Osteocyte (in vitro differentiated cells): ENCODE results near the gene ACIN1. TPM values are rescaled to one million over a fixed set of nuclear protein-coding genes. Genes with fewer than 3 reads are reported as not detected.

ENCODE experiments used
- DNase-seq: peaks from one replicate; pipeline ENCODE4 v3.0.0; 2021; ENCODE audit warnings: mixed read lengths; ENCODE audit not compliant: unreplicated experiment; ENCODE audit errors: extremely low spot score
- H3K27ac Mint-ChIP-seq: one replicate; pipeline ENCODE4 v1.8.0; 2021; ENCODE audit warnings: mild to moderate bottlenecking, mixed read lengths; ENCODE audit not compliant: unreplicated experiment
- H3K27me3 Mint-ChIP-seq: one replicate; pipeline ENCODE4 v1.8.0; 2021; ENCODE audit warnings: mixed read lengths; ENCODE audit not compliant: unreplicated experiment
- H3K36me3 Mint-ChIP-seq: one replicate; pipeline ENCODE4 v1.8.0; 2021; ENCODE audit warnings: mixed read lengths; ENCODE audit not compliant: unreplicated experiment
- H3K4me1 Mint-ChIP-seq: one replicate; pipeline ENCODE4 v1.8.0; 2021; ENCODE audit warnings: mixed read lengths; ENCODE audit not compliant: unreplicated experiment
- H3K4me3 Mint-ChIP-seq: one replicate; pipeline ENCODE4 v1.8.0; 2021; ENCODE audit warnings: mild to moderate bottlenecking, moderate library complexity, mixed read lengths; ENCODE audit not compliant: unreplicated experiment
- H3K9me3 Mint-ChIP-seq: one replicate; pipeline ENCODE4 v1.8.0; 2021; ENCODE audit warnings: mixed read lengths; ENCODE audit not compliant: unreplicated experiment
- total RNA-seq: library from RNA; stranded (reverse); gene quantifications from 2 replicates; pipeline ENCODE4 v1.2.1, GENCODE V29; 2021
- TF ChIP-seq, protein P1 (sequence below): fragments of 200-600 bp; sonication (generic); IDR thresholded peaks from 2 replicates; pipeline ENCODE4 v1.5.0; 2021; ENCODE audit warnings: antibody characterized with exemption, mild to moderate bottlenecking, moderate library complexity

The ACIN1 gene
- total RNA-seq, 1 donor from 2014 or later: 241 TPM

DNA sequence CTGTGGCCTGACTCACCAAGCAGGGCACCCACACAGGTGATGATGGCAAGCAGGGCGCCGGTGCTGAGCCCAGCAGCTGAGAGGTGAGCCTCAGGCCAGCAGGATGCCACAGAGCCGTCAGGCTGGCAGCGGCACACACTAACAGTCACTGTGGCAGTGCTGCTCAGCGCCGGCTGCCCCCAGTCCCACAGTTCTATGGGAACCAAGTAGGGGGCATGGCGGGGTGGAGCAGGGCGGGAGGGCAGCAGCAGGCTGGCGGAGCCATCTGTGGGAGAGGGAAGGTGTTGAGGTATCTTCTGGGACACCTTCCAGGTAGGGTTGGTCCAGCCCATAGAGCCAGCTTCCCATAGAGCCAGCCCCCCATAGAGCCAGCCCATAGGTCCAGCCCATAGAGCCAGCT lies 45.9 kb downstream of the ACIN1 start:
- Mint-ChIP-seq H3K4me3 (no peak overlapping the region), H3K9me3 (no peaks in the 10 kb centered on the region), H3K36me3 (no peaks in the 10 kb centered on the region), H3K27me3 (no peaks in the 10 kb centered on the region), H3K4me1 (peaks cover 15% of the 10 kb centered on the region), H3K27ac (no peak overlapping the region)
- no peak for DNase-seq
- TF ChIP-seq, protein P1, sequence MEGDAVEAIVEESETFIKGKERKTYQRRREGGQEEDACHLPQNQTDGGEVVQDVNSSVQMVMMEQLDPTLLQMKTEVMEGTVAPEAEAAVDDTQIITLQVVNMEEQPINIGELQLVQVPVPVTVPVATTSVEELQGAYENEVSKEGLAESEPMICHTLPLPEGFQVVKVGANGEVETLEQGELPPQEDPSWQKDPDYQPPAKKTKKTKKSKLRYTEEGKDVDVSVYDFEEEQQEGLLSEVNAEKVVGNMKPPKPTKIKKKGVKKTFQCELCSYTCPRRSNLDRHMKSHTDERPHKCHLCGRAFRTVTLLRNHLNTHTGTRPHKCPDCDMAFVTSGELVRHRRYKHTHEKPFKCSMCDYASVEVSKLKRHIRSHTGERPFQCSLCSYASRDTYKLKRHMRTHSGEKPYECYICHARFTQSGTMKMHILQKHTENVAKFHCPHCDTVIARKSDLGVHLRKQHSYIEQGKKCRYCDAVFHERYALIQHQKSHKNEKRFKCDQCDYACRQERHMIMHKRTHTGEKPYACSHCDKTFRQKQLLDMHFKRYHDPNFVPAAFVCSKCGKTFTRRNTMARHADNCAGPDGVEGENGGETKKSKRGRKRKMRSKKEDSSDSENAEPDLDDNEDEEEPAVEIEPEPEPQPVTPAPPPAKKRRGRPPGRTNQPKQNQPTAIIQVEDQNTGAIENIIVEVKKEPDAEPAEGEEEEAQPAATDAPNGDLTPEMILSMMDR: no peak

DNA sequence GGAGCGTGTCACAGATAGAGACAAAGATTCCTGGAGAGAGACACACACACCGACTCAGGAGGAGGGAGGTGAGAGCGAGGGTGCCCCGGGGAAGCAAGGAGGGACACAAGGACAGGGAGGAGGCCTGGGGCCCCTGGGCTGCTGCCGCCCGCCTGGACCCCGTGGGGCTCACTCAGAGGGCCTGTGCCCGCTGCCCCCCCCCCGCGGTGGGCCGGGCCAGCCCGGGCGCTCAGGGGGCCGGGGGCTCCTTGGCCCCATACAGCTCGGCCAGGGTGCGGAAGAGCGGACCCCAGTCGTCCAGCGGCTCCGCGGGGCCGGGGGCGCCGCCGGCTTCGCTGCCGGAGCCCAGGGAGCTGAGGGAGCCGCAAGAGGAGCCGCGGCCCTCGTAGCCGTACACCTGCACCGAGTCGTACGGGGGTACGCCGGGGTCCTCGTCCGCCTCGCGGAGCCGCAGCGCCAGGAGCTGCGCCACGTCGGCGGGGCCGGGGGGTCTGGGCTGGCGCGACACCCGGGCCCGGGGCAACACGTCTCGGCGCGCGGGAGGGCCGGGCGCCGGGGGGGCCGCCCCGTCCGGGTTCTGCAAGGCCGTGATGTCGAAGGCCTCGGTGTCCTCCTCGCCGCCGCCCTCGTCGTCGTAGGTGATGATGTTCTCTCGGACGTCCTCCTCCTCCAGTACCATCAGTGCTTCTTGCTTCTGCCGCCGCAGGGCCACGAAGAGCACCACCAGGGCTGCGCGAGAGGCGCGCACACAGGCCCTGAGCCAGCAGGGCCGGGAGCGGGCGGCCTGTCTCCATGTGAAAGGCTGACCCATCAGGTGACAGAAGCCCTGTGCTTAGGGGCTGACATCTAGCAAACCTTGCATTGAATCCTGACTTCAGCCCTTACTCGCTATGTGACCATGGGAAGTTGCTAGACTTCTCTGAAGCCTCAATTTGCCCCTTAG lies 46.9 kb downstream of the ACIN1 start:
- Mint-ChIP-seq H3K27ac (peak overlapping the region; percentile 82), H3K27me3 (no peaks in the 10 kb centered on the region), H3K36me3 (no peaks in the 10 kb centered on the region), H3K9me3 (no peaks in the 10 kb centered on the region), H3K4me3 (no peak overlapping the region), H3K4me1 (peaks cover 15% of the 10 kb centered on the region)
- TF ChIP-seq, protein P1: no peak
- DNase-seq: no peak

DNA sequence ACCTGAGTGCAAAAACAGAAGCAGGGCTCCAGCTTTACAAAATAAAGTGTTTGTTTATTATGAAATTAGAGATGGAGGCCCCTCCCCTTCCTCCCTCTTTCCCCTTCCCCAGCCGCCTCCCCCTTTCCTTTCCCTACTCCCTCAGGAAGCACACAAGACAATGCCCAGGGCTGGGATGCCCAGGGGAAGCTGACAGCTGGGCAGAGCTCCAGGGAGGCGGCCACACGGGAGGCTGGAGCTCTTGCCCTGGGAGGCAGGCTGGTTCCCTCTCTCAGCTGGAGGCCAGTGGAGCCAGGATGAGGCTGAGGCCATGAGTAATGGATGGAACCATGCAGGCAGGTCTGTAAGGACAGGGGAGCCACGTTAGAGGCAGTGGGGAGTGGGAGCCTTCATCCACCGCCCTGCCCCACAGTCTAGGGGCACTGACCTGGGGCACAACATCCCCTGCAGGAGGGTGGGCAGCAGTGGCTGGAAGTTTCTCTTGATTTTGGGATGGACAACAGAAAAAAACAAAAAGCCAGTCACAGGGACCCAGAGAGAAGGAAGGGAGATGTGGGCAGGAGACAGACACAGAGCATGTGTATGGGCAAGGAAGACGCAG lies 47.8 kb downstream of the ACIN1 start:
- no peaks in the 10 kb centered on the region for H3K27me3 Mint-ChIP-seq
- no peaks in the 10 kb centered on the region for H3K9me3 Mint-ChIP-seq
- no peaks in the 10 kb centered on the region for H3K36me3 Mint-ChIP-seq
- H3K4me3 Mint-ChIP-seq: no peak overlapping the region
- H3K4me1 Mint-ChIP-seq: peaks cover 15% of the 10 kb centered on the region
- TF ChIP-seq, protein P1: no peak
- no peak for DNase-seq
- peak overlapping the region; percentile 82 for H3K27ac Mint-ChIP-seq

DNA sequence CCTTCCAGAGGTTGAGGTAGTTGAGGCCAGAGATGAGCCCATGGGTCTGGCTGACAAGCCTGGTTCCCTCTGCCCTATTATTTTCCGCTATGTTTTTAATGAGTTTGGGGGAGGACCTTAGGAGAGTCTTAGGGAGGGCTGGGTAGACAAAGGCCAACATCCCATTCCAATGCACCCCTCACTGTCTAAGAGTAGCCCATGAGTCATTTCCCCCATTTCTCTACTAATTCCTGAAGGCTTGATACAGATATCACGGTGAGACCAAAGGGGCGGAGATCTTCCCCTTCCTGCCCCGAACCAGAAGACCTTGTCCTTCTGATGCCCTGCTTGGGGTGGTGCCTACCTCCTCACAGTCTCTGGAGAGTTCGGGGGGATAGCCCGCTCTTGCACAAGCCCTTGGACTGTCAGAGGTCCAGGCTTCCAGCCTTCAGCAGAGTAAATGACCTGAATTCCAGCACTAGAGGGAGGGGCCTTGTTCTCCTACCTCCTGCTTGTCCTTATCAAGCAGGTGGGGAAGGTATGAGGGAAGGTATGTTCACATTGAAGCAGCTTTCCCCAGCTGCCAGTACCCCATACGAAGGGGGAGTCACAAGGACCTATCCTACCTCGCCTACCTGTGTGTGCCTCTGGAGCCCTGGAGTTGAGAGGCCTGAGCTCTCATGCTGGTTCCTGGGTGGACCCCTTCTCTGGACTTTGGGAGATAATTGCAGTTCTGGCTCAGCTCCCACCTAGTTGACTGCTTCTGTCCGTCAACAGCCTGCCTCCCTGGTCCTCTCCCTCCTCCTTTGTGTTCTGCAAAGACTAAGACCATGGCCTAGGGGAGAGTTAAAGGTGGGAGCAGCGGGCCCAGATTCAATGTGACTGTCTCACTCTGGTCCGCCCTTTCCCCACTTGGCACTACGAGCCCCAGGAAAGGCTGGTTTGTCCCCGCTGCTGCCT lies 49.2 kb downstream of the ACIN1 start:
- no peaks in the 10 kb centered on the region for H3K36me3 Mint-ChIP-seq
- peaks cover 15% of the 10 kb centered on the region for H3K4me1 Mint-ChIP-seq
- TF ChIP-seq, protein P1: no peak
- H3K27me3 Mint-ChIP-seq: no peaks in the 10 kb centered on the region
- DNase-seq: no peak
- no peak overlapping the region for H3K4me3 Mint-ChIP-seq
- no peaks in the 10 kb centered on the region for H3K9me3 Mint-ChIP-seq
- H3K27ac Mint-ChIP-seq: no peak overlapping the region
